HepG2 (cell line): ENCODE results near the gene MDP1. TPM values are rescaled to one million over a fixed set of nuclear protein-coding genes. Genes with fewer than 3 reads are reported as not detected.

Source experiments
- AGO2 ChIP-seq: fragments of 200-400 bp; formaldehyde crosslinking; optimal IDR thresholded peaks from 2 replicates; pipeline ENCODE3; 2017; ENCODE audit warnings: mild to moderate bottlenecking, low read depth, low read length, moderate library complexity
- ARNTL ChIP-seq: sonication (generic); formaldehyde crosslinking; IDR thresholded peaks from 2 replicates; pipeline ENCODE4 v1.4.0; 2020; ENCODE audit warnings: mild to moderate bottlenecking, missing genetic modification reagents
- ERF ChIP-seq: IDR thresholded peaks from 2 replicates; pipeline ENCODE4 v1.6.1; 2018; ENCODE audit warnings: missing biosample characterization, missing genetic modification reagents
- IRX3 ChIP-seq: sonication (generic); formaldehyde crosslinking; IDR thresholded peaks from 2 replicates; pipeline ENCODE4 v1.8.1; 2023; ENCODE audit warnings: mild to moderate bottlenecking, low read depth, missing genetic modification reagents, borderline replicate concordance
- MED1 ChIP-seq: sonication (generic); formaldehyde crosslinking; IDR thresholded peaks from 2 replicates; pipeline ENCODE4 v1.4.0; 2020; ENCODE audit warnings: missing genetic modification reagents
- NFATC3 ChIP-seq: sonication (generic); formaldehyde crosslinking; IDR thresholded peaks from 2 replicates; pipeline ENCODE4 v1.5.1; 2020; ENCODE audit warnings: mild to moderate bottlenecking, missing genetic modification reagents
- SP2 ChIP-seq: sonication (generic); formaldehyde crosslinking; IDR thresholded peaks from 2 replicates; pipeline ENCODE4 v1.5.1; 2020; ENCODE audit warnings: mild to moderate bottlenecking, missing genetic modification reagents
- ZNF550 ChIP-seq: sonication (generic); formaldehyde crosslinking; IDR thresholded peaks from 2 replicates; pipeline ENCODE4 v1.4.0; 2020; ENCODE audit warnings: mild to moderate bottlenecking, missing genetic modification reagents, borderline replicate concordance
- polyA plus RNA-seq, 8 experiments: library from polyadenylated mRNA; depleted of rRNA in 3 of 8; stranded (reverse) in 7 of 8; unstranded in 1 of 8; fragments of >200 nt; fragmentation: Illumina TruSeq in 4 of 8; extraction: Trizol in 4 of 8; gene quantifications; 2 replicates each; pipeline versions ENCODE4 v1.2.1 to v1.2.3, GENCODE V29; 2011 to 2016; ENCODE audit warnings: low read depth in 4 of 8, missing spikeins in 1 of 8, mixed read lengths in 1 of 8; ENCODE audit not compliant: insufficient read depth in 1 of 8
- total RNA-seq, 5 experiments: library from RNA; depleted of rRNA; stranded (reverse); fragments of >200 nt; fragmentation: Illumina TruSeq; extraction: Trizol; gene quantifications; 2 replicates each; pipeline ENCODE4 v1.2.3, GENCODE V29; 2016; ENCODE audit warnings: low read depth in 1 of 5
- TF ChIP-seq, protein P1 (sequence below): sonication (generic); formaldehyde crosslinking; IDR thresholded peaks from 2 replicates; pipeline ENCODE4 v1.5.0; 2020; ENCODE audit warnings: missing genetic modification reagents
- TF ChIP-seq, protein P2 (sequence below): sonication (generic); formaldehyde crosslinking; IDR thresholded peaks from 2 replicates; pipeline ENCODE4 v1.5.0; 2020; ENCODE audit warnings: missing genetic modification reagents
- TF ChIP-seq, protein P3 (sequence below): sonication (generic); formaldehyde crosslinking; IDR thresholded peaks from 2 replicates; pipeline ENCODE4 v1.4.0; 2020; ENCODE audit warnings: missing genetic modification reagents
- TF ChIP-seq, protein P4 (sequence below): sonication (generic); formaldehyde crosslinking; IDR thresholded peaks from 2 replicates; pipeline ENCODE4 v1.4.0; 2020; ENCODE audit warnings: mild to moderate bottlenecking, low read depth, missing genetic modification reagents
- TF ChIP-seq, protein P5 (sequence below): sonication (generic); formaldehyde crosslinking; IDR thresholded peaks from 2 replicates; pipeline ENCODE4 v1.8.0; 2022; ENCODE audit warnings: mild to moderate bottlenecking, missing genetic modification reagents; ENCODE audit not compliant: insufficient replicate concordance
- TF ChIP-seq, protein P6 (sequence below): sonication (generic); formaldehyde crosslinking; IDR thresholded peaks from 2 replicates; pipeline ENCODE4 v1.5.0; 2020; ENCODE audit warnings: missing genetic modification reagents, mild to moderate bottlenecking, borderline replicate concordance
- TF ChIP-seq, protein P7 (sequence below): sonication (generic); formaldehyde crosslinking; conservative IDR thresholded peaks from 2 replicates; pipeline ENCODE4 v1.4.0; 2020; ENCODE audit warnings: missing genetic modification reagents

The MDP1 gene
- total and polyA plus RNA-seq, 2 of the 13 experiments (the other 11 are each of a cell fraction or from before 2014, with no cell fraction given): 44.1 to 48.7 TPM

DNA sequence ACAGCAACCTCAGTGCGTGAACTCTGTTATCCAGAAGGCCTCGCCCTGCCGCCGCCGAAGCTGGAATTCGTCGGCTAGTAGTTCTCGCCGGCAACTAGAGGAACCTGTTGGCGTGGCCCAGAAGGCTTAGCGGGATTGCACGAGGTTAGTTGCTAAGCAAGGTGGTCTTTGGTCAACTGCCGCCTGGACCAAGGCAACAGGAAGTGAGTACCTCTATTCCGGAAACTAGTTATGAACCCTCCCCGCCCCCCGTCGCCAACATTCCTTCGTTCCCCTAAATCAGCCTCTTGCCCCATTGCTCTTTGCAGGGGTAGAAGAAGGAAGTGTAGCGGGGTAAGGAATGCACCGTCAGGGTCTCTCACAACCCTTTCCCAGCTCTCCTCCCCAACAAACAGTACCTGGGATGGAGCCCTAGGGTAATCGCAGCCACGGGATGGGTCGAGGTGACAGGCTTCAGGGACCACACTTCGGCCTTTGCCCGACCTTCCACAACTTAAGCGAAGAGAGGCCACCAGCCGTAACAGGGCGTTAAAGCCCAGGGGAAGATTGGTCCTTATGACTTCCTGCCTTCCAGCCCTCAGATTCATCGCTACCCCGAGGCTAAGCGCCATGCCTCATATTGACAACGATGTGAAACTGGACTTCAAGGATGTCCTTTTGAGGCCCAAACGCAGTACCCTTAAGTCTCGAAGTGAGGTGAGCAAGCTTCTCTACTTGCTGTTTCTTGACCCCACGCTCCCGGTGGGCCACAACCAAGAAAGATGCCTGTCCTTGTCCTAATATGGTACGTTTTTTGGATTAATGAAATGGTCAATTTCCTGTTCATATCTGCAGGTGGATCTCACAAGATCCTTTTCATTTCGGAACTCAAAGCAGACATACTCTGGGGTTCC, 17.0 kb upstream of the MDP1 start, which contains the start of gene GMPR2 (continued):
- TF ChIP-seq, protein P1, sequence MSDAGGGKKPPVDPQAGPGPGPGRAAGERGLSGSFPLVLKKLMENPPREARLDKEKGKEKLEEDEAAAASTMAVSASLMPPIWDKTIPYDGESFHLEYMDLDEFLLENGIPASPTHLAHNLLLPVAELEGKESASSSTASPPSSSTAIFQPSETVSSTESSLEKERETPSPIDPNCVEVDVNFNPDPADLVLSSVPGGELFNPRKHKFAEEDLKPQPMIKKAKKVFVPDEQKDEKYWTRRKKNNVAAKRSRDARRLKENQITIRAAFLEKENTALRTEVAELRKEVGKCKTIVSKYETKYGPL (CRISPR knock-in tag): peak; percentile 77; the same call in 1 of the 2 replicates
- TF ChIP-seq ERF (CRISPR knock-in tag): peak; percentile 40; the same call in 1 of the 2 replicates
- TF ChIP-seq, protein P2, sequence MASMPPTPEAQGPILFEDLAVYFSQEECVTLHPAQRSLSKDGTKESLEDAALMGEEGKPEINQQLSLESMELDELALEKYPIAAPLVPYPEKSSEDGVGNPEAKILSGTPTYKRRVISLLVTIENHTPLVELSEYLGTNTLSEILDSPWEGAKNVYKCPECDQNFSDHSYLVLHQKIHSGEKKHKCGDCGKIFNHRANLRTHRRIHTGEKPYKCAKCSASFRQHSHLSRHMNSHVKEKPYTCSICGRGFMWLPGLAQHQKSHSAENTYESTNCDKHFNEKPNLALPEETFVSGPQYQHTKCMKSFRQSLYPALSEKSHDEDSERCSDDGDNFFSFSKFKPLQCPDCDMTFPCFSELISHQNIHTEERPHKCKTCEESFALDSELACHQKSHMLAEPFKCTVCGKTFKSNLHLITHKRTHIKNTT: no peak; the same call in 1 of the 2 replicates
- peak; percentile 21 for TF ChIP-seq AGO2
- TF ChIP-seq, protein P3, sequence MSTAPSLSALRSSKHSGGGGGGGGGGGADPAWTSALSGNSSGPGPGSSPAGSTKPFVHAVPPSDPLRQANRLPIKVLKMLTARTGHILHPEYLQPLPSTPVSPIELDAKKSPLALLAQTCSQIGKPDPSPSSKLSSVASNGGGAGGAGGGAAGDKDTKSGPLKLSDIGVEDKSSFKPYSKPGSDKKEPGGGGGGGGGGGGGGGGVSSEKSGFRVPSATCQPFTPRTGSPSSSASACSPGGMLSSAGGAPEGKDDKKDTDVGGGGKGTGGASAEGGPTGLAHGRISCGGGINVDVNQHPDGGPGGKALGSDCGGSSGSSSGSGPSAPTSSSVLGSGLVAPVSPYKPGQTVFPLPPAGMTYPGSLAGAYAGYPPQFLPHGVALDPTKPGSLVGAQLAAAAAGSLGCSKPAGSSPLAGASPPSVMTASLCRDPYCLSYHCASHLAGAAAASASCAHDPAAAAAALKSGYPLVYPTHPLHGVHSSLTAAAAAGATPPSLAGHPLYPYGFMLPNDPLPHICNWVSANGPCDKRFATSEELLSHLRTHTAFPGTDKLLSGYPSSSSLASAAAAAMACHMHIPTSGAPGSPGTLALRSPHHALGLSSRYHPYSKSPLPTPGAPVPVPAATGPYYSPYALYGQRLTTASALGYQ: 0 out of 2 replicates have a peak, but pooled peaks have one; percentile 65
- TF ChIP-seq SP2 (CRISPR knock-in tag): peak; percentile 23; the same call in 1 of the 2 replicates
- peak; percentile 79; the same call in 1 of the 2 replicates for TF ChIP-seq ZNF550 (CRISPR knock-in tag)
- TF ChIP-seq, protein P4, sequence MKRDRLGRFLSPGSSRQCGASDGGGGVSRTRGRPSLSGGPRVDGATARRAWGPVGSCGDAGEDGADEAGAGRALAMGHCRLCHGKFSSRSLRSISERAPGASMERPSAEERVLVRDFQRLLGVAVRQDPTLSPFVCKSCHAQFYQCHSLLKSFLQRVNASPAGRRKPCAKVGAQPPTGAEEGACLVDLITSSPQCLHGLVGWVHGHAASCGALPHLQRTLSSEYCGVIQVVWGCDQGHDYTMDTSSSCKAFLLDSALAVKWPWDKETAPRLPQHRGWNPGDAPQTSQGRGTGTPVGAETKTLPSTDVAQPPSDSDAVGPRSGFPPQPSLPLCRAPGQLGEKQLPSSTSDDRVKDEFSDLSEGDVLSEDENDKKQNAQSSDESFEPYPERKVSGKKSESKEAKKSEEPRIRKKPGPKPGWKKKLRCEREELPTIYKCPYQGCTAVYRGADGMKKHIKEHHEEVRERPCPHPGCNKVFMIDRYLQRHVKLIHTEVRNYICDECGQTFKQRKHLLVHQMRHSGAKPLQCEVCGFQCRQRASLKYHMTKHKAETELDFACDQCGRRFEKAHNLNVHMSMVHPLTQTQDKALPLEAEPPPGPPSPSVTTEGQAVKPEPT (CRISPR knock-in tag): peak; percentile 50; the same call in 1 of the 2 replicates
- 0 out of 2 replicates have a peak, but pooled peaks have one; percentile 80 for TF ChIP-seq NFATC3 (CRISPR knock-in tag)
- peak; percentile 75 for TF ChIP-seq ARNTL
- TF ChIP-seq MED1 (CRISPR knock-in tag): peak; percentile 82
- TF ChIP-seq, protein P5, sequence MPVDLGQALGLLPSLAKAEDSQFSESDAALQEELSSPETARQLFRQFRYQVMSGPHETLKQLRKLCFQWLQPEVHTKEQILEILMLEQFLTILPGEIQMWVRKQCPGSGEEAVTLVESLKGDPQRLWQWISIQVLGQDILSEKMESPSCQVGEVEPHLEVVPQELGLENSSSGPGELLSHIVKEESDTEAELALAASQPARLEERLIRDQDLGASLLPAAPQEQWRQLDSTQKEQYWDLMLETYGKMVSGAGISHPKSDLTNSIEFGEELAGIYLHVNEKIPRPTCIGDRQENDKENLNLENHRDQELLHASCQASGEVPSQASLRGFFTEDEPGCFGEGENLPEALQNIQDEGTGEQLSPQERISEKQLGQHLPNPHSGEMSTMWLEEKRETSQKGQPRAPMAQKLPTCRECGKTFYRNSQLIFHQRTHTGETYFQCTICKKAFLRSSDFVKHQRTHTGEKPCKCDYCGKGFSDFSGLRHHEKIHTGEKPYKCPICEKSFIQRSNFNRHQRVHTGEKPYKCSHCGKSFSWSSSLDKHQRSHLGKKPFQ (CRISPR knock-in tag): no peak
- peak; percentile 95; the same call in 1 of the 2 replicates for TF ChIP-seq IRX3 (CRISPR knock-in tag)
- TF ChIP-seq, protein P6, sequence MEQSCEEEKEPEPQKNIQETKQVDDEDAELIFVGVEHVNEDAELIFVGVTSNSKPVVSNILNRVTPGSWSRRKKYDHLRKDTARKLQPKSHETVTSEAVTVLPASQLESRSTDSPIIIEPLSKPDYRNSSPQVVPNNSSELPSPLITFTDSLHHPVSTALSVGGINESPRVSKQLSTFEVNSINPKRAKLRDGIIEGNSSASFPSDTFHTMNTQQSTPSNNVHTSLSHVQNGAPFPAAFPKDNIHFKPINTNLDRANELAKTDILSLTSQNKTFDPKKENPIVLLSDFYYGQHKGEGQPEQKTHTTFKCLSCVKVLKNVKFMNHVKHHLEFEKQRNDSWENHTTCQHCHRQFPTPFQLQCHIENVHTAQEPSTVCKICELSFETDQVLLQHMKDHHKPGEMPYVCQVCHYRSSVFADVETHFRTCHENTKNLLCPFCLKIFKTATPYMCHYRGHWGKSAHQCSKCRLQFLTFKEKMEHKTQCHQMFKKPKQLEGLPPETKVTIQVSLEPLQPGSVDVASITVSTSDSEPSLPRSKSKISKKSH: peak; percentile 83
- TF ChIP-seq, protein P7, sequence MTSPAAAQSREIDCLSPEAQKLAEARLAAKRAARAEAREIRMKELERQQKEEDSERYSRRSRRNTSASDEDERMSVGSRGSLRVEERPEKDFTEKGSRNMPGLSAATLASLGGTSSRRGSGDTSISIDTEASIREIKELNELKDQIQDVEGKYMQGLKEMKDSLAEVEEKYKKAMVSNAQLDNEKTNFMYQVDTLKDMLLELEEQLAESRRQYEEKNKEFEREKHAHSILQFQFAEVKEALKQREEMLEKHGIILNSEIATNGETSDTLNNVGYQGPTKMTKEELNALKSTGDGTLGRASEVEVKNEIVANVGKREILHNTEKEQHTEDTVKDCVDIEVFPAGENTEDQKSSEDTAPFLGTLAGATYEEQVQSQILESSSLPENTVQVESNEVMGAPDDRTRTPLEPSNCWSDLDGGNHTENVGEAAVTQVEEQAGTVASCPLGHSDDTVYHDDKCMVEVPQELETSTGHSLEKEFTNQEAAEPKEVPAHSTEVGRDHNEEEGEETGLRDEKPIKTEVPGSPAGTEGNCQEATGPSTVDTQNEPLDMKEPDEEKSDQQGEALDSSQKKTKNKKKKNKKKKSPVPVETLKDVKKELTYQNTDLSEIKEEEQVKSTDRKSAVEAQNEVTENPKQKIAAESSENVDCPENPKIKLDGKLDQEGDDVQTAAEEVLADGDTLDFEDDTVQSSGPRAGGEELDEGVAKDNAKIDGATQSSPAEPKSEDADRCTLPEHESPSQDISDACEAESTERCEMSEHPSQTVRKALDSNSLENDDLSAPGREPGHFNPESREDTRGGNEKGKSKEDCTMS (CRISPR knock-in tag): 0 out of 2 replicates have a peak, but pooled peaks have one; percentile 22
